GM19468 (cell line): Measurements from ENCODE around the gene ASB1.

ENCODE experiments used
- ATAC-seq: cut with Tn5 transposase; IDR thresholded peaks from one replicate; pipeline ENCODE4 v1.9.1; 2021; ENCODE audit warnings: mild to moderate bottlenecking, moderate library complexity, moderate number of reproducible peaks; ENCODE audit not compliant: unreplicated experiment; ENCODE audit errors: extremely low read depth

Gene ASB1

GRCh38 chr2:238488347-238488826, 61.7 kb downstream of the ASB1 start:
- ATAC-seq = no peak

- ATAC-seq = no peak
Measured at GRCh38 chr2:238489431-238489830, 62.7 kb downstream of the ASB1 start.

GRCh38 chr2:238489896-238490295, 63.2 kb downstream of the ASB1 start:
- no peak for ATAC-seq

- ATAC-seq = no peak
Measured at GRCh38 chr2:238492840-238493239, 66.1 kb downstream of the ASB1 start.

- ATAC-seq = no peak
Measured at GRCh38 chr2:238493411-238493810, 66.7 kb downstream of the ASB1 start.

- no peak for ATAC-seq
Measured at GRCh38 chr2:238493880-238494572, 67.3 kb downstream of the ASB1 start.

- no peak for ATAC-seq
Measured at GRCh38 chr2:238494573-238494961, 67.8 kb downstream of the ASB1 start.

- ATAC-seq = no peak
Measured at GRCh38 chr2:238495422-238495821, 68.7 kb downstream of the ASB1 start.

- no peak for ATAC-seq
Measured at GRCh38 chr2:238496756-238497609, 70.3 kb downstream of the ASB1 start.

- no peak for ATAC-seq
Measured at GRCh38 chr2:238497610-238498005, 70.9 kb downstream of the ASB1 start.

GRCh38 chr2:238498188-238498587, 71.5 kb downstream of the ASB1 start:
- ATAC-seq = no peak

- ATAC-seq = no peak
Measured at GRCh38 chr2:238498691-238499295, 72.1 kb downstream of the ASB1 start.

- no peak for ATAC-seq
Measured at GRCh38 chr2:238499731-238500580, 73.2 kb downstream of the ASB1 start.

GRCh38 chr2:238501311-238501710, 74.6 kb downstream of the ASB1 start:
- ATAC-seq = no peak
